ENCODE data around the gene GNL1.
A peak's percentile ranks its signal among the peaks of the same experiment; 100 is the strongest.
"Not testable (repeated sequence)": the region's sequence is repeated elsewhere in the genome, so short reads cannot be mapped to it uniquely, and the experiment has no call there.

GNL1 gene

GRCh38 chr6:30598912-30599624, 42.8 kb upstream of the GNL1 start:
- Histone ChIP-seq H3K4me3 (ENCODE audit: low read depth, low read length, poor library complexity, severe bottlenecking) (no peak overlapping the region), H3K9me3 (ENCODE audit: low read length) (no peaks in the 10 kb centered on the region), H4K20me1 (ENCODE audit: insufficient read depth, low read length) (no peaks in the 10 kb centered on the region), H3K4me1 (ENCODE audit: insufficient read depth, low read length, severe bottlenecking) (no peaks in the 10 kb centered on the region), H3F3A (ENCODE audit: insufficient read depth, low read length) (peaks cover 16% of the 10 kb centered on the region), H3K79me2 (ENCODE audit: insufficient read depth, low read length) (no peaks in the 10 kb centered on the region), H3K4me2 (ENCODE audit: low read length) (no peak overlapping the region), H3K27me3 (ENCODE audit: insufficient read depth, low read length) (no peaks in the 10 kb centered on the region), H3K27ac (ENCODE audit: low read depth, low read length, poor library complexity, severe bottlenecking) (no peak overlapping the region), H3K36me3 (ENCODE audit: insufficient read depth, low read length) (peaks cover 57% of the 10 kb centered on the region), H3K9ac (ENCODE audit: low read length) (no peak overlapping the region), H3K9me2 (ENCODE audit: low read depth, low read length) (no peaks in the 10 kb centered on the region), H2AFZ (ENCODE audit: low read length) (no peak overlapping the region)
- TF ChIP-seq EZH2 (IDR thresholded peaks at IDR 0.05; ENCODE audit: borderline replicate concordance, low read length), result no peak

- H3K4me1 ChIP-seq (ENCODE audit: insufficient read depth, low read length, severe bottlenecking); H3K9me3 ChIP-seq (ENCODE audit: low read length); H3K4me2 ChIP-seq (ENCODE audit: low read length); H3K9me2 ChIP-seq (ENCODE audit: low read depth, low read length); H3K4me3 ChIP-seq (ENCODE audit: low read depth, low read length, poor library complexity, severe bottlenecking); H3K79me2 ChIP-seq (ENCODE audit: insufficient read depth, low read length); H4K20me1 ChIP-seq (ENCODE audit: insufficient read depth, low read length); H2AFZ ChIP-seq (ENCODE audit: low read length); H3K9ac ChIP-seq (ENCODE audit: low read length); H3K27me3 ChIP-seq (ENCODE audit: insufficient read depth, low read length): not testable (repeated sequence)
- TF ChIP-seq CTCF (IDR thresholded peaks at IDR 0.05; ENCODE audit: low read length), result peak; percentile 78
- Histone ChIP-seq H3K36me3 (ENCODE audit: insufficient read depth, low read length) (peaks cover 54% of the 10 kb centered on the region), H3K27ac (ENCODE audit: low read depth, low read length, poor library complexity, severe bottlenecking) (peak overlapping the region; percentile 19), H3F3A (ENCODE audit: insufficient read depth, low read length) (peaks cover 14% of the 10 kb centered on the region; the same call in 1 of the 2 replicates)
These were observed 41.2 kb upstream of the GNL1 start for GRCh38 chr6:30597315-30598144.

- no peaks in the 10 kb centered on the region for H3K9me3 ChIP-seq (ENCODE audit: low read length)
- H3K9me2 ChIP-seq (ENCODE audit: low read depth, low read length), result no peaks in the 10 kb centered on the region
These were observed 36.0 kb upstream of the GNL1 start for GRCh38 chr6:30592287-30592686.

More at GRCh38 chr6:30592287-30592686, 36.0 kb upstream of the GNL1 start:
- H3K4me1 ChIP-seq (ENCODE audit: insufficient read depth, low read length, severe bottlenecking), result no peaks in the 10 kb centered on the region
- 0 out of 2 replicates have a peak, but pooled peaks cover 4% of the 10 kb centered on the region for H3F3A ChIP-seq (ENCODE audit: insufficient read depth, low read length)
- no peaks in the 10 kb centered on the region for H3K79me2 ChIP-seq (ENCODE audit: insufficient read depth, low read length)
- H3K36me3 ChIP-seq (ENCODE audit: insufficient read depth, low read length), result peaks cover 71% of the 10 kb centered on the region
- H3K4me3 ChIP-seq (ENCODE audit: low read depth, low read length, poor library complexity, severe bottlenecking), result no peak overlapping the region
- no peaks in the 10 kb centered on the region for H4K20me1 ChIP-seq (ENCODE audit: insufficient read depth, low read length)
- no peak overlapping the region for H3K4me2 ChIP-seq (ENCODE audit: low read length)
- H3K9ac ChIP-seq (ENCODE audit: low read length), result no peak overlapping the region
- H2AFZ ChIP-seq (ENCODE audit: low read length), result no peak overlapping the region
- H3K27ac ChIP-seq (ENCODE audit: low read depth, low read length, poor library complexity, severe bottlenecking), result no peak overlapping the region
- TF ChIP-seq EZH2 (IDR thresholded peaks at IDR 0.05; ENCODE audit: borderline replicate concordance, low read length) (no peak), CTCF (IDR thresholded peaks at IDR 0.05; ENCODE audit: low read length) (no peak)
- no peaks in the 10 kb centered on the region for H3K27me3 ChIP-seq (ENCODE audit: insufficient read depth, low read length)
